ENCODE data around the gene TNS3. TPM values are rescaled to one million over a fixed set of nuclear protein-coding genes. Genes with fewer than 3 reads are reported as not detected.
A peak's percentile ranks its signal among the peaks of the same experiment; 100 is the strongest.

TNS3 gene
- total and polyA plus RNA-seq, 2 of the 13 experiments (the other 11 are each of a cell fraction or from before 2014, with no cell fraction given) = 52.9 to 55.7 TPM

DNA sequence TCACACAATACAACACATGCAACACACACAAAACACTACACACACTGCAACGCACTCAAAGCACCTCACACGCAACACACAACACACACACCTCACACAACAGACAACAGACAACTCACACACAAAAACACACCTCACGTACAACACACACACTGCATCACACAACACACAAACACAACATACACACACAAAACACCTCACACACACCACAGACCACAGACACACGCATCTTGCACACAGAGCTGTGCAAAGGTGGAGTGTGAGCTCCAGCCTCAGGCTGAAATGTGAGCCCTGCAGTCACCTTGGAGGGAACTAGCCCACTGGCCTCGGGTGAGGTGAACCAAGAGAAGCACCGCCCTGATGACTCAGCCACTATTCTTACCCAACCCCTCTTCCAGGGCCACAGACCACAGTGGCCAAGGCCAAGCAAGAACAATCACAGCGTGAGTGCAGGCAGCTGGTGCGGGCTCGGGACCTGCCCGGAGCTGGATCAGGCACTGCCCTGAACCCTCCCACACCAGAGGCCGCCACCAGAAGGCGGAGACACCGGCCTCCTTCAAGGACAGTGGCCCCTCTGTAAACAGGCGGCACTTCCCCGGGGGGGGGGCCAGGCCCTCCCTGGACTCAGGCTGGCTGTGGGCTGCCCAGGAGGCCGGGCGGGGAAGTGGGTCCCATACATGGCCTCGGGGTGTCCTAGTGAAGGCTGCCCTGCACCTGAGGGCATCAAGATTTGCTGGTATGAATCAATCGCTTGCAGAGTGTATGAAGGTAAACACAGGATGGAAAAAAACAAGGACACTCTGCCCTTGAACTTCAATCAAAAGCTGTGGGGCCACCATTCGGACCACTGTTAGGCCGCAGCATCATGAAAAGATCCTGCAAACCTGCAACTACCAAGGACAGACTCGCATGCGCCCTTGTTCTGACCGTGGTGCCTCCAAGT, 106.7 kb downstream of the TNS3 start (continued):
- TF ChIP-seq YEATS2 (CRISPR knock-in tag; IDR thresholded peaks at IDR 0.05; ENCODE audit: borderline replicate concordance) = peak; percentile 73; the same call in 1 of the 2 replicates
- no peak for TF ChIP-seq ZNF570 (CRISPR knock-in tag; IDR thresholded peaks at IDR 0.05; ENCODE audit: borderline replicate concordance)
- TF ChIP-seq CCAR2 (optimal IDR thresholded peaks at IDR 0.05; ENCODE audit: low read depth, low read length) = peak; percentile 22
- no peak for TF ChIP-seq ZNF577 (CRISPR knock-in tag; IDR thresholded peaks at IDR 0.05; ENCODE audit: borderline replicate concordance, low read depth)
- no peak for TF ChIP-seq ATAD3A (CRISPR knock-in tag; IDR thresholded peaks at IDR 0.05)
- peak; percentile 75; the same call in 1 of the 2 replicates for TF ChIP-seq MXD4 (CRISPR knock-in tag; IDR thresholded peaks at IDR 0.05)
- peak; percentile 85 for TF ChIP-seq SOX13 (IDR thresholded peaks at IDR 0.05)
- TF ChIP-seq SOX13 (CRISPR knock-in tag; conservative IDR thresholded peaks at IDR 0.05 in 1 of 2, IDR thresholded peaks at IDR 0.05 in 1 of 2) = peak in 1 of 2 experiments; percentile 93; a peak in 2 of 4 replicates
- peak; percentile 88; the same call in 1 of the 2 replicates for TF ChIP-seq ZFP90 (CRISPR knock-in tag; IDR thresholded peaks at IDR 0.05; ENCODE audit: borderline replicate concordance)
- TF ChIP-seq, protein P1, sequence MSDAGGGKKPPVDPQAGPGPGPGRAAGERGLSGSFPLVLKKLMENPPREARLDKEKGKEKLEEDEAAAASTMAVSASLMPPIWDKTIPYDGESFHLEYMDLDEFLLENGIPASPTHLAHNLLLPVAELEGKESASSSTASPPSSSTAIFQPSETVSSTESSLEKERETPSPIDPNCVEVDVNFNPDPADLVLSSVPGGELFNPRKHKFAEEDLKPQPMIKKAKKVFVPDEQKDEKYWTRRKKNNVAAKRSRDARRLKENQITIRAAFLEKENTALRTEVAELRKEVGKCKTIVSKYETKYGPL (CRISPR knock-in tag; IDR thresholded peaks at IDR 0.05) = no peak
- TF ChIP-seq, protein P2, sequence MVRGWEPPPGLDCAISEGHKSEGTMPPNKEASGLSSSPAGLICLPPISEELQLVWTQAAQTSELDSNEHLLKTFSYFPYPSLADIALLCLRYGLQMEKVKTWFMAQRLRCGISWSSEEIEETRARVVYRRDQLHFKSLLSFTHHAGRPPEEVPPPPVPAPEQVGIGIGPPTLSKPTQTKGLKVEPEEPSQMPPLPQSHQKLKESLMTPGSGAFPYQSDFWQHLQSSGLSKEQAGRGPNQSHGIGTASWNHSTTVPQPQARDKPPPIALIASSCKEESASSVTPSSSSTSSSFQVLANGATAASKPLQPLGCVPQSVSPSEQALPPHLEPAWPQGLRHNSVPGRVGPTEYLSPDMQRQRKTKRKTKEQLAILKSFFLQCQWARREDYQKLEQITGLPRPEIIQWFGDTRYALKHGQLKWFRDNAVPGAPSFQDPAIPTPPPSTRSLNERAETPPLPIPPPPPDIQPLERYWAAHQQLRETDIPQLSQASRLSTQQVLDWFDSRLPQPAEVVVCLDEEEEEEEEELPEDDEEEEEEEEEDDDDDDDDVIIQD (CRISPR knock-in tag; IDR thresholded peaks at IDR 0.05; ENCODE audit: low read depth) = peak; percentile 91
- TF ChIP-seq SNAI1 (CRISPR knock-in tag; IDR thresholded peaks at IDR 0.05; ENCODE audit: borderline replicate concordance) = no peak
- TF ChIP-seq ZNF564 (CRISPR knock-in tag; IDR thresholded peaks at IDR 0.05) = peak; percentile 85
- TF ChIP-seq CREM (IDR thresholded peaks at IDR 0.05) = peak; percentile 77; the same call in 1 of the 2 replicates
- TF ChIP-seq CREM (CRISPR knock-in tag; IDR thresholded peaks at IDR 0.05) = no peak
- TF ChIP-seq POGZ (CRISPR knock-in tag; IDR thresholded peaks at IDR 0.05) = peak; percentile 83
- TF ChIP-seq YY1 (IDR thresholded peaks at IDR 0.05; ENCODE audit: insufficient read depth, insufficient replicate concordance, low read depth, low read length) = peak; percentile 76
- TF ChIP-seq SRF (IDR thresholded peaks at IDR 0.05; ENCODE audit: low read depth, low read length) = no peak
- TF ChIP-seq, protein P3, sequence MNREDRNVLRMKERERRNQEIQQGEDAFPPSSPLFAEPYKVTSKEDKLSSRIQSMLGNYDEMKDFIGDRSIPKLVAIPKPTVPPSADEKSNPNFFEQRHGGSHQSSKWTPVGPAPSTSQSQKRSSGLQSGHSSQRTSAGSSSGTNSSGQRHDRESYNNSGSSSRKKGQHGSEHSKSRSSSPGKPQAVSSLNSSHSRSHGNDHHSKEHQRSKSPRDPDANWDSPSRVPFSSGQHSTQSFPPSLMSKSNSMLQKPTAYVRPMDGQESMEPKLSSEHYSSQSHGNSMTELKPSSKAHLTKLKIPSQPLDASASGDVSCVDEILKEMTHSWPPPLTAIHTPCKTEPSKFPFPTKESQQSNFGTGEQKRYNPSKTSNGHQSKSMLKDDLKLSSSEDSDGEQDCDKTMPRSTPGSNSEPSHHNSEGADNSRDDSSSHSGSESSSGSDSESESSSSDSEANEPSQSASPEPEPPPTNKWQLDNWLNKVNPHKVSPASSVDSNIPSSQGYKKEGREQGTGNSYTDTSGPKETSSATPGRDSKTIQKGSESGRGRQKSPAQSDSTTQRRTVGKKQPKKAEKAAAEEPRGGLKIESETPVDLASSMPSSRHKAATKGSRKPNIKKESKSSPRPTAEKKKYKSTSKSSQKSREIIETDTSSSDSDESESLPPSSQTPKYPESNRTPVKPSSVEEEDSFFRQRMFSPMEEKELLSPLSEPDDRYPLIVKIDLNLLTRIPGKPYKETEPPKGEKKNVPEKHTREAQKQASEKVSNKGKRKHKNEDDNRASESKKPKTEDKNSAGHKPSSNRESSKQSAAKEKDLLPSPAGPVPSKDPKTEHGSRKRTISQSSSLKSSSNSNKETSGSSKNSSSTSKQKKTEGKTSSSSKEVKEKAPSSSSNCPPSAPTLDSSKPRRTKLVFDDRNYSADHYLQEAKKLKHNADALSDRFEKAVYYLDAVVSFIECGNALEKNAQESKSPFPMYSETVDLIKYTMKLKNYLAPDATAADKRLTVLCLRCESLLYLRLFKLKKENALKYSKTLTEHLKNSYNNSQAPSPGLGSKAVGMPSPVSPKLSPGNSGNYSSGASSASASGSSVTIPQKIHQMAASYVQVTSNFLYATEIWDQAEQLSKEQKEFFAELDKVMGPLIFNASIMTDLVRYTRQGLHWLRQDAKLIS (CRISPR knock-in tag; IDR thresholded peaks at IDR 0.05) = peak; percentile 90; the same call in 1 of the 2 replicates
- no peak for TF ChIP-seq PAX8 (CRISPR knock-in tag; IDR thresholded peaks at IDR 0.05; ENCODE audit: borderline replicate concordance)

All from HepG2 (cell line).